ENCODE results near the gene CDC40.
"Not testable (repeated sequence)": the region's sequence is repeated elsewhere in the genome, so short reads cannot be mapped to it uniquely, and the experiment has no call there.

- TF ChIP-seq CTCF (conservative IDR thresholded peaks at IDR 0.05 in 1 of 2, IDR thresholded peaks at IDR 0.05 in 1 of 2; ENCODE audit: low read depth in 1 of 2, low read length in 2 of 2); EZH2 (IDR thresholded peaks at IDR 0.05; ENCODE audit: low read length, missing control alignments): not testable (repeated sequence)
These were observed 55.8 kb downstream of the CDC40 start for GRCh38 chr6:110236007-110236406.

All from fibroblast of lung (primary cell).